Prostate gland (tissue), 2 donors: ENCODE measurements around the gene UGT1A6. TPM values are rescaled to one million over a fixed set of nuclear protein-coding genes. Genes with fewer than 3 reads are reported as not detected.

ENCODE experiments used
- DNase-seq: peaks from one replicate; pipeline ENCODE4 v3.0.0-alpha.2; 2019; ENCODE audit warnings: low spot score
- H3K27ac ChIP-seq, 2 donors: fragments of 200-600 bp; sonication (generic); 2 replicates each; pipeline ENCODE4 v1.5.1; 2017 to 2019
- H3K27me3 ChIP-seq: fragments of 200-600 bp; sonication (generic); replicated peaks from 2 replicates; pipeline ENCODE4 v1.5.1; 2019; ENCODE audit not compliant: insufficient read depth
- H3K36me3 ChIP-seq, 2 donors: fragments of 200-600 bp; sonication (generic); 1 replicate in 1 of 2; 2 replicates in 1 of 2; pipeline versions ENCODE4 v1.5.1 to v1.8.1; 2017 to 2019
- H3K4me1 ChIP-seq: fragments of 200-600 bp; sonication (generic); replicated peaks from 2 replicates; pipeline ENCODE4 v1.5.1; 2019
- H3K4me3 ChIP-seq, 2 donors: fragments of 200-600 bp; sonication (generic); 2 replicates each; pipeline ENCODE4 v1.5.1; 2017 to 2019
- H3K9me3 ChIP-seq: fragments of 200-600 bp; sonication (generic); 2 replicates; pipeline ENCODE4 v1.5.1; 2017
- CTCF ChIP-seq, 4 experiments: fragments of 200-600 bp in 2 of 4; fragments of 450-650 bp in 2 of 4; sonication (generic) in 2 of 4; IDR thresholded peaks; 1 replicate in 3 of 4; 2 replicates in 1 of 4; pipeline ENCODE4 v1.5.1; 2016 to 2019; ENCODE audit warnings: antibody characterized with exemption in 4 of 4, mild to moderate bottlenecking in 2 of 4, moderate library complexity in 2 of 4
- POLR2A ChIP-seq: fragments of 450-650 bp; IDR thresholded peaks from one replicate; pipeline ENCODE4 v1.6.1; 2016; ENCODE audit warnings: antibody characterized with exemption, mild to moderate bottlenecking
- POLR2AphosphoS5 ChIP-seq: sonication (generic); formaldehyde crosslinking; IDR thresholded peaks from one replicate; pipeline ENCODE4 v1.6.1; 2017; ENCODE audit warnings: antibody characterized with exemption
- WGBS: methylation state at CpG from one replicate; pipeline ENCODE4 v1.1.5; 2018; 5-methylcytosine and 5-hydroxymethylcytosine counted together
- intact Hi-C: fragments of 100-400 bp; cut with DNase I; formaldehyde crosslinking; loops from one replicate; pipeline ENCODE4 v1.14.2; 2022
- total RNA-seq, 2 donors: library from RNA; depleted of rRNA; stranded (reverse); fragments of >200 nt; gene quantifications; one replicate each; pipeline ENCODE4 v1.1.0, GENCODE V29; 2016

Gene UGT1A6
- total RNA-seq, 2 donors from 2014 or later, result 0.85 to 6.6 TPM

DNA sequence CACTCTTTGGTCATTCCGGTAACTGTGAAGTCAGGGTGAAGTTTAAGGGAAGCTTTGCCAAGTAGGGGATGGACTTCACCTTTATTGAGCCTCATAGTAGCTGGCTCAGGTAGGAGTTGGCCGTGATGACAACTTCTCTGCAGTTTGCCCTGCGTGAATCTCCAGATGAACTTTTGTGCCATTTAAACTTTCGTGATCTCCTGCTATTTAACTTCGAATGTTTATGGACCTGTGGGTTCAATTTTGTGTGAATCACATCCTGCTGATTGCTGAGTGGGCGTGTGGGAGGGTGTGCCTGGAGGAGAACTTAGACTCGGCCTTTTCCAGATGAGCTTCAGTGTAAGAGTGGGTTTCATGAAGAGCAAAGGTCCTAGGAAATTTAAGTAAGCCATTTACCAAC lies 71.6 kb downstream of the UGT1A6 start:
- DNase-seq, result no peak
- no peaks in the 10 kb centered on the region for H3K36me3 ChIP-seq
- H3K27me3 ChIP-seq, result no peaks in the 10 kb centered on the region
- H3K9me3 ChIP-seq, result no peaks in the 10 kb centered on the region
- TF ChIP-seq POLR2AphosphoS5, result no peak
- no peak for TF ChIP-seq POLR2A
- TF ChIP-seq CTCF (IDR thresholded peaks at IDR 0.05), result no peak
- H3K4me3 ChIP-seq, result no peak overlapping the region
- WGBS, result 61% methylated on average over 7 of the region's 7 CpGs
- intact Hi-C loops, result no loop called here
- H3K4me1 ChIP-seq, result no peaks in the 10 kb centered on the region
- no peak overlapping the region for H3K27ac ChIP-seq

- intact Hi-C loops, result no loop called here
- H3K36me3 ChIP-seq, result no peaks in the 10 kb centered on the region
- no peak overlapping the region for H3K4me3 ChIP-seq
- no peaks in the 10 kb centered on the region for H3K27me3 ChIP-seq
- no peak for DNase-seq
- TF ChIP-seq CTCF (IDR thresholded peaks at IDR 0.05) (no peak), POLR2A (no peak), POLR2AphosphoS5 (no peak)
- no peaks in the 10 kb centered on the region for H3K9me3 ChIP-seq
- H3K4me1 ChIP-seq, result no peaks in the 10 kb centered on the region
- WGBS, result 42% methylated on average over 3 of the region's 3 CpGs
- H3K27ac ChIP-seq, result no peak overlapping the region
Observed at GRCh38 chr2:233764761-233765160, 72.1 kb downstream of the UGT1A6 start.

DNA sequence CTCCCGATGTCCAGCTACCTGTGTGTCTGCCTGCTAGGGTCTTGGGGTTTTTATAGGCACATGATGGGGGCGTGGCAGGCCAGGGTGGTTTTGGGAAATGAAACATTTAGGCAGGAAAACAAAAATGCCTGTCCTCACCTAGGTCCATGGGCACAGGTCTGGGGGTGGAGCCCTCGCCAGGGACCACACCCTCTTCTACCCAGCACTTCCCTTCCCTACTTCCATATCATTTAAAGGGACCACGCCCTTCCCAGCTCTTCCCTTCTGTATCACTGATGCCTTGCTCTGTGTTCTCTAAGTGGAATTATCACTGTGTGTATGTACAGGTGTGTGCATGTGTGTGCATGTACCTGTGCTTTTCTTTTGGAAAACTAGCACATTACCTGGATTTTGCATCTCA lies 73.7 kb downstream of the UGT1A6 start:
- DNase-seq, result no peak
- H3K4me1 ChIP-seq, result no peaks in the 10 kb centered on the region
- H3K9me3 ChIP-seq, result no peaks in the 10 kb centered on the region
- H3K4me3 ChIP-seq, result no peak overlapping the region
- intact Hi-C loops, result no loop called here
- no peak overlapping the region for H3K27ac ChIP-seq
- no peaks in the 10 kb centered on the region for H3K36me3 ChIP-seq
- TF ChIP-seq CTCF (IDR thresholded peaks at IDR 0.05), result no peak
- no peak for TF ChIP-seq POLR2A
- no peak for TF ChIP-seq POLR2AphosphoS5
- no peaks in the 10 kb centered on the region for H3K27me3 ChIP-seq
- whole genome bisulfite sequencing, result 83% methylated on average over 4 of the region's 4 CpGs

GRCh38 chr2:233768076-233768475 lies 75.4 kb downstream of the UGT1A6 start:
- TF ChIP-seq POLR2AphosphoS5 (no peak), CTCF (IDR thresholded peaks at IDR 0.05) (no peak), POLR2A (no peak)
- intact Hi-C loops, result no loop called here
- Histone ChIP-seq H3K27ac (no peak overlapping the region), H3K4me1 (no peaks in the 10 kb centered on the region), H3K9me3 (no peaks in the 10 kb centered on the region), H3K27me3 (no peaks in the 10 kb centered on the region), H3K4me3 (no peak overlapping the region), H3K36me3 (no peaks in the 10 kb centered on the region)
- DNase-seq, result no peak
- WGBS, result 82% methylated on average over 4 of the region's 4 CpGs

DNA sequence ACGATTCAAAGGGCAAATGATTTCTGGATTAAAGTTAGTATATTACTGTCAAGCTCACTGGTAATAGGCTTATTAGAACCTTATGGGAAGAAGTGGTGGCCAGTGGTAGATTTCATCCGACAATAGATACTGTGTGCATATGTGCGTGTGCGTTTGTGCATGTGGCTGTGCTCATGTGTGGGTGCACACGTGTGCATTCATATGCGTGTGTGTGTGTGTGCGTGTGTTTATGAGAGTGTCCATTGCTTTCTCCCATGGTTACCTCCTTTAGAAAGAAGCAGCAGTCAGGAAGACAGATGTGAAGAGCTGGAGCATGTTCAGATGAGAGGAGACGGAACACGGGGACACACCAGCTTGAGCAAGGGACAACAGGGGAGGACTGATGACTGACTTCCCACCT lies 76.6 kb downstream of the UGT1A6 start:
- Histone ChIP-seq H3K27me3 (no peaks in the 10 kb centered on the region), H3K4me1 (no peaks in the 10 kb centered on the region), H3K9me3 (no peaks in the 10 kb centered on the region), H3K4me3 (no peak overlapping the region), H3K36me3 (no peaks in the 10 kb centered on the region), H3K27ac (no peak overlapping the region)
- intact Hi-C loops, result no loop called here
- TF ChIP-seq CTCF (IDR thresholded peaks at IDR 0.05), result no peak
- no peak for TF ChIP-seq POLR2AphosphoS5
- TF ChIP-seq POLR2A, result no peak
- WGBS, result 90% methylated on average over 9 of the region's 9 CpGs
- DNase-seq, result no peak
